ENCODE measurements around the gene SLC66A2. TPM values are rescaled to one million over a fixed set of nuclear protein-coding genes. Genes with fewer than 3 reads are reported as not detected.
A peak's percentile ranks its signal among the peaks of the same experiment; 100 is the strongest.

SLC66A2 gene
- total and polyA plus RNA-seq, 12 donors = 5.1 to 47.8 (median 32.9) TPM

GRCh38 chr18:79912409-79912991, 39.0 kb downstream of the SLC66A2 start:
- no peak overlapping the region for H3K27ac ChIP-seq
- H3K4me1 ChIP-seq (replicated peaks in 1 of 2) = no peaks in the 10 kb centered on the region
- peak in 3 of 7 donors; percentile 21 to 49 (median 22) for DNase-seq
- intact Hi-C loops (cut with DNase I) = loop anchor here in 1 of 2 donors (10.0 kb wide), 1 partner anchor 188 kb away; no protein-coding TSS in a partner anchor
- peaks cover 0 to 10% of the 10 kb centered on the region in 2 donors for H3K36me3 ChIP-seq (replicated peaks in 1 of 2)
- H3K4me3 ChIP-seq = no peak overlapping the region
- TF ChIP-seq POLR2A (IDR thresholded peaks at IDR 0.05) (no peak), CTCF (IDR thresholded peaks at IDR 0.05) (no peak)
- 79 to 87% (median 83%) methylated on average over 16 to 20 of the region's 20 CpGs for WGBS, 4 donors
- no peaks in the 10 kb centered on the region for H3K9me3 ChIP-seq (replicated peaks in 1 of 3)
- no peaks in the 10 kb centered on the region for H3K27me3 ChIP-seq

- no peak for TF ChIP-seq POLR2A (IDR thresholded peaks at IDR 0.05)
- TF ChIP-seq CTCF (IDR thresholded peaks at IDR 0.05) = no peak
- no peaks in the 10 kb centered on the region for H3K4me1 ChIP-seq (replicated peaks in 1 of 2)
- intact Hi-C loops (cut with DNase I) = loop anchor here in 1 of 2 donors (10.0 kb wide), 1 partner anchor 187 kb away; no protein-coding TSS in a partner anchor
- H3K27me3 ChIP-seq = no peaks in the 10 kb centered on the region
- H3K36me3 ChIP-seq (replicated peaks in 1 of 2) = peaks cover 0 to 10% of the 10 kb centered on the region in 2 donors
- peak in 3 of 7 donors; percentile 12 to 48 (median 17) for DNase-seq
- WGBS, 4 donors = 84 to 90% (median 85%) methylated on average over 16 to 29 of the region's 29 CpGs
- H3K9me3 ChIP-seq (replicated peaks in 1 of 3) = no peaks in the 10 kb centered on the region
- H3K4me3 ChIP-seq = no peak overlapping the region
- no peak overlapping the region for H3K27ac ChIP-seq
These were observed 39.8 kb downstream of the SLC66A2 start for GRCh38 chr18:79911344-79912270.

- no peak for TF ChIP-seq CTCF (IDR thresholded peaks at IDR 0.05)
- TF ChIP-seq POLR2A (IDR thresholded peaks at IDR 0.05) = no peak
- intact Hi-C loops (cut with DNase I) = loop anchor here in 1 of 2 donors (10.0 kb wide), 1 partner anchor 186 kb away; no protein-coding TSS in a partner anchor
- Histone ChIP-seq H3K36me3 (replicated peaks in 1 of 2) (peaks cover 0 to 10% of the 10 kb centered on the region in 2 donors), H3K27me3 (no peaks in the 10 kb centered on the region), H3K4me1 (replicated peaks in 1 of 2) (no peaks in the 10 kb centered on the region), H3K9me3 (replicated peaks in 1 of 3) (no peaks in the 10 kb centered on the region), H3K4me3 (no peak overlapping the region), H3K27ac (no peak overlapping the region)
- 81 to 91% (median 84%) methylated on average over 8 to 16 of the region's 16 CpGs for WGBS, 4 donors
- peak in 1 of 7 donors; percentile 43 for DNase-seq
These were observed 40.7 kb downstream of the SLC66A2 start for GRCh38 chr18:79910563-79911343.

Measured in adrenal gland (tissue), 12 donors.